ENCODE results near the gene OR5M11.

GRCh38 chr11:56543157-56543556 is at the start of gene OR5M11:
- TF ChIP-seq CTCF (IDR thresholded peaks at IDR 0.05), result no peak
- TF ChIP-seq POLR2A (IDR thresholded peaks at IDR 0.05), result no peak
- TF ChIP-seq POLR2AphosphoS5 (IDR thresholded peaks at IDR 0.05), result no peak
- no peak for TF ChIP-seq EP300 (IDR thresholded peaks at IDR 0.05; ENCODE audit: low read depth)
